NCI-H2196 treated with DMSO at 0.1 percent for 48 hours (cell line): Measurements from ENCODE around the gene CALD1.

Experiments used
- DNase-seq: peaks from one replicate; lab custom pipeline; 2025; ENCODE audit not compliant: unreplicated experiment; lab: John Stamatoyannopoulos, UW

CALD1 gene

GRCh38 chr7:134993877-134994456 is 214.5 kb downstream of the CALD1 start:
- no peak for DNase-seq

- no peak for DNase-seq
These were observed 216.0 kb downstream of the CALD1 start for GRCh38 chr7:134995239-134996096.

DNA sequence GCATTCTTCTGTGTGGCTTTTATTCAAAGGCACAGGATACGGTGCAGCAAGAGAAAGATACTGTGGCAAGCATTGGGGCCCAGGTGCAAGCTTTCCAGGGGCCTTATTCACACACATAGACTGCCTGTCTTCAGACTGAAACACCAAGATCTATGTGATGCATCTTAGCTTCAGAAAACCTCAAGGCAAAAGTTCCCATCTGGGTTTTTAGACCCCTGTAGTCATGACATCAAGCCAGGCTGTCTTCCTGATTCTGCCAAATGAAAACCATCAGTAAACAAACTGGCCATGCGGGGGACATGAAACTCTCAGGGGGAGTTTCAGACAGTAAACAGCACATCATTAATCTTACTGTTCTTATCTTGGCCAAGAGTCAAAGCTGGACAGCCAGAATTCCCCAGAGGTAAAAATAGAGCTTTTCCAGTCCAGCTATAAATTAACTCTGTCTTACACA is 216.7 kb downstream of the CALD1 start:
- DNase-seq: no peak

DNA sequence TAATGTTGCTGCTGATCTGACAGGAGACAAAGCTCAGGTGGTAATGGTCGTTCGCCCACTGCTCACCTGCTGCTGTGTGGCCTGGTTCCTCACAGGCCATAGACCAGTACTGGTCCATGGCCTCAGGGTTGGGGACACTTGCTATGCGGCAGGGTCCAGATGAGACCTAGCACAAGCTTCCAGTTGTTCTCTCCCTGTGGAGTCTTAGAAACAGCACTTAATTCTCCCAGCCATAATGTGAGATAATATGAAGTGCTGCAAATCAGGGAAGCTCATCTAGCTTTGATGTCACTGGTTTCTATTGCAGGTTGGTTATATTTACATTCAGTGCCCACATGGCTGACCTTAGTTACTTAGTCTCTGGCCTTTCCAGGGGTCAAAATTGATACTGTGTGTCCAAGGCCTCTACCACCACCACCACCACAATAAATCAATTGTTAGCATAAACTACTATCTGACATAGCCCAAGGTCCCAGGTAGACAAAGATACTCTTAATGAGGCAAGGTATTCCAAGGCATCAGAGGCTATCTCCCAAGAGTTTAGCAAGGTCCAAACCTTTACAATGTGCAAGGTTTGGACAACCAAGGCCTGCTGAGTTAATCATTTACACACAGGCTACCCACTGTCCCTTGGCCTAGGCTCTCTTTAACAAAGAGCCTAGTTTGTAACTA is 217.9 kb downstream of the CALD1 start:
- no peak for DNase-seq

DNA sequence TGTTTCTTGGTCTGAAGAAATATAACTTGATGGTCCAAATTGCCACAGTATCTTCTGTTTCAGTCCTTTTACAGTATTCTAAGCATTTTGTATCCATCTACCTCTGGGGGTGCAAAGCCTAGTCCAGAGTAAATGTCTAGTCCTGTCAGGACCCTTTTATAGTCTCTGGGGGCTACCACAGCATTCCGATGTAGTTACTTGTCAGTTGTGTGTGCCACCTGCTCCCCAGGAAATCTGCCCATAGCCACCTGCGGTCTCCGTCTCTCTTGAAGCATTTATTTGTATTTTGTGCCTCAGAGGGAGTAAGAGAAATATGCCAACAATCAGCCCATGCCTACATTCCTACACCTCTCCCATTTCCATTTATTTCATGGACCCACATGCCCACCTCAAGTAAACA is 219.7 kb downstream of the CALD1 start:
- no peak for DNase-seq

DNA sequence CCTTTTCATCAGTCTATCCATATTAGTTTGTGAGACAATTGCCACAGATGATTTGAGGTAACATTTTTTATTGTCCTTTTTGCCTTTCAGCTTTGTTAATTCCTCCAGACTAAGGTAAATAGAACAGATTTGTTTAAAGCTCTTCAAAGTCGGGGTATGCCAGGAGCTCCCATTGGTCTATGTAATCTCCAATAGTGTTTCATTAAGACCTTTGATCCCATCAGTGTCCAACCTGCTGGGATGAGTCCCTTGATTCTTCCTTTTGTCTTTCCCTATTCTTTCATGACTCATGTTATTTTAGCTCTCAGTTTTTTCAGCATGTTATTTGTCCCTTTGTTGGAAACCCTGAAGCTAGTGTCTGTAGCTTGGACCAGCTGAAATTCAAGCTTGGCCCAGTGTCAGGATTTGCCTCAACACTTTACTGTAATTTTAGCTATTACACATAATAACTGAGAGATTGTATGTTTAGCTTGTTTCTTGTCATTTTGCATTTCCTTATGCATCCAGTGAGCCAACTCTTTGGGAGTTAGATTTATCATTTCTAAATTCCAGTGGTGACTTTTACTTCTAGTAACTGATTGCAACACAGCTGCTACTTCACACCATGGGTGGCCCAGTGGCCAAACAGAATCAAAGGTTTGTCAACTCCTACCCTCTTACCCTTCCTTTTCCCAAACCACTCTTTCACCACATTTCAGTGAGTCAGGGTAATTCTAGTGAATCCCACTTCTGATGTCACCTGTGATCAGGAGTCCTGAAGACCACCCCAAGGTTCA is 222.1 kb downstream of the CALD1 start:
- no peak for DNase-seq

DNA sequence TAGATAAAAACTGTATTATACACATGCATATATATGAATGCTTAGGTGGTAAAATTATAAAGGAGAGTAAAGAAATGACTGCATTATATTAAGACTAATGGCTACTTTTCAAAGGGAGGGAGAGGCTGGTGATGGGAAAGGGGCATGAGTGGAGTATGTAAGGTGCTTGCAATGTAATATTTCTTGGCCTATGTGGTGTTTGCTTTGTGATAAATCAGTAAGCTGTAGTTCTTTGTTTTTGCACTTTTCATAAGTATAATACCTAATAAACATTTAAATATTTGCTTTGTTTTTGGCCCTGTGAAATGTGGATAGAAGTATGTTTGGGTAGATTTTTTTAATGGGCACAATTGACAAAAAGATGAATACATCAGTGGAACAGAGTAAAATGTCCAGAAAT is 232.8 kb downstream of the CALD1 start:
- no peak for DNase-seq
